ENCODE results near the gene RPL6.
A peak's percentile ranks its signal among the peaks of the same experiment; 100 is the strongest.
"Not testable (repeated sequence)": the region's sequence is repeated elsewhere in the genome, so short reads cannot be mapped to it uniquely, and the experiment has no call there.

The RPL6 gene

DNA sequence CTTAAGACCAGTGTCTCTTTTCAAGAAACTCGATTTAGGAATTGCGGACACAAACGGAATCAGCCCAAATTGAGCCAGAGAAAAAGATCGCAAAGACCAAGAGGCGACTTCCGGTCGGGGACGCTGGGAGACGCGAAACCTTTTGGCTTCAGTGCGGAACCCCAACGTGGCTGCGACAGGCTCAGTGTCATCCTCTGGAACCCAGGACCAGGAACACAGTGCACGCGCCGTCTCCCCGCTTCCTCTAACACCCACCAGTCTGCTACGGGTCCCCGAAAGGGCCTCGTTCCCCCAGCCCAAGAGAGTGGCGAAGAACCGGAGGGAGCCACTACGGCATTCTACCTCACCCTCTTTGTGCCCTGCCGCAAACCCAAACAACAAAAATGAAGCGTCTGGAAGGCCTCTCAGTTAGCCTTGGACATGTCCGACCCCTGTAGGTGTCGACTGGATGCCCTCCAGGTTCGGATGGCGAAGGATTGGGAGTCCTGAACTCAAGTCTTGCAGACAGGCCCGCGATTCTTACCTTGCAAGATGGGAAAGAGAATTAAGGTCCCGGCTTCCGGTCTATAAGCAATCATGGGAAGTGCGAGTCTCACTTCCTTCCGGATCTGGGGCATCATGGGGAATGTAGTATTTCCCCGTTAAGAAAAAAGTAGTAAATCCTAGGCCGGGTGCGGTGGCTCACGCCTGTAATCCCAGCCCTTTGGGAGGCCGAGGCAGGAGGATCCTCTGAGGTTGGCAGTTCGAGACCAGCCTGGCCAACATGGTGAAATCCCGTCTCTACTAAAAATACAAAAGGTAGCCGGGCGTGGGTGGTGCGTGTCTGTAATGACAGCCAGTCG, at the start of gene RPL6:
Gene RPL6, minus strand, starts transcription at position 542 of the 842 bp plus-strand sequence. CDS start 949 bp downstream, outside the sequence.
- DNase-seq (ENCODE audit: low read depth in 2 of 3, low spot score in 1 of 3) = peak; percentile 68 to 73 (median 68)

DNA sequence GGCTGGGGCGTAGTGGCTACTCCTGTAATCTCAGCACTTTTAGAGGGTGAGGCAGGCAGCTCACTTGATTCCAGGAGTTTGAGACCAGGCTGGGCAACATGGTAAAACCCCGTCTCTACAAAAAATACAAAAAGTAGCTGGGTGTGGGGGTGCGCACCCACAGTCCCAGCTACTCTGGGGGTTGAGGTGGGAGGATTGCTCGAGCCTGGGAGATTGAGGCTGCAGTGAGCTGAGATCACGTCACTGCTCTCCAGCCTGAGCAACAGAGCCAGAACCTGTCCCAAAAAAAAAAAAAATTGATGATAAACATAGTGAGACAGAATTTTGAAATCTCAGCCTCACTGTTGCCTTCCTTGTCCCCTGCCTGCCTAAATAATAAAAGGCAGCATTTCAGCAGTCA, 49.3 kb upstream of the RPL6 start:
- no peak for DNase-seq (ENCODE audit: low read depth in 2 of 3, low spot score in 1 of 3)

DNA sequence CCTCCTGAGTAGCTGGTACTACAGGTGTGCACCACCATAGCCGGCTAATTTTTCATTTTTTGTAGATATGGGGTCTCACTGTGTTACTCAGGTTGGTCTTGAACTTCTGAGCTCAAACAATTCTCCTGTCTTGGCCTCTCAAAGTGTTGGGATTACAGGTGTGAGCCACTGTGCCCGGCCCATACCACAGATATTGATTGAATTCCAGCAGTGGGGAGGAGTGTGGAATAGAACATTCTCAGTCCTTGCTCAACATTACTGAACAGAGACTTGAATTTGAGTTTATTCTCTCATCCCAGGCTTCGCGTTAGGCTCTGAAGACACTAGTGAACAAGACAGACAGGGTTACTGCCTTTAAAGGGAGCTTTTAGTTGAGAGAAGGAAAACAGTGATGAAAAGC, 48.9 kb upstream of the RPL6 start:
- DNase-seq (ENCODE audit: low read depth in 2 of 3, low spot score in 1 of 3) = no peak

DNA sequence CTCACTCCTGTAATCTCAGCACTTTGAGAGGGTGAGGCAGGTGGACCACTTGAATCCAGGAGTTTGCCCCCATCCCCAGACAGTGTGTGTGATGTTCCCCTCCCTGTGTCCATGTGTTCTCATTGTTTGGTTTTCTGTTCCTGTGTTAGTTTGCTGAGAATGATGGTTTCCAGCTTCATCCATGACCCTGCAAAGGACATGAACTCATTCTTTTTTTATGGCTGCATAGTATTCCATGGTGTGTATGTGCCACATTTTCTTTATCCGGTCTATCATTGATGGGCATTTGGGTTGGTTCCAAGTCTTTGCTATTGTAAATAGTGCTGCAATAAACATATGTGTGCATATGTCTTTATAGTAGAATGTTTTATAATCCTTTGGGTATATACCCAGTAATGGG, 47.7 kb upstream of the RPL6 start:
- not testable (repeated sequence) for DNase-seq (ENCODE audit: low read depth in 2 of 3, low spot score in 1 of 3)

DNA sequence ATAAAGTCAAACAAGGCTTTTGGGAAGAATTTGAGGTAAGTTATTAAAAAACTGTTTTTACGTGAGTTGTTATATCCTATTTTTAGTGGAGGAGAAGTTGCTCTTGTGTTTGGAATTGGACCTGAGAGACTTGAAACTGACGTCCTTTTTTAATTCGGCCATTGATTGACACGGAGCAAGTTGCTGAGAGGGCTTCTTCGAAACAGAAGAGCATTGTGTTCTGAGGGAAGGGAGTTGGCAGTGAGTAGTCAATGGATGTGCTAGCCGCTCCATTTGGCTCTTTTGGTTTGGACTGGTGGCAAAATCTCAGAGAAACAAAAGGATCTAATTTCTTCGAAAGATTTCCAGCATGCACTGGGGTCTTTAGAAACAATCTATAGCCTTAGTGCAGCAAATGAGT, 46.6 kb upstream of the RPL6 start:
- no peak for DNase-seq (ENCODE audit: low read depth in 2 of 3, low spot score in 1 of 3)

DNA sequence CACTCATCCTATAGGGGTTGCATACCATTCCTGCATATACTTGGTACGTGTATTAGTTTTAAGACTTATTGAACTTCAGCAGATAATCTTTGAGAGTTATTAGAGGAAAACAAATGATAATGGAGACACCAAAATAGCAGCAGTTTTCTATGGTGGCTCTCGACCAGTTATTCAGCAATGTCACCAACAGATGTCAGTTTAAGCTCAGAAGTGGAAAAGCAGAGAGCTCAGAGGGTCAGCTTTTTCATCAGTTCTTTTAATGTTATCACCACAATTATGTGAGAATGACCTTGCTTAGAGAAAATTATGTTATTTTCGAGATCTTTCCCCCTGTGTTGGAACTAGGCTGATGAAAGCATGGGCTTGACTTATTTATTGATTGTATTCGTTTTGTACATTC, 41.3 kb upstream of the RPL6 start:
- DNase-seq (ENCODE audit: low read depth in 2 of 3, low spot score in 1 of 3) = no peak

DNA sequence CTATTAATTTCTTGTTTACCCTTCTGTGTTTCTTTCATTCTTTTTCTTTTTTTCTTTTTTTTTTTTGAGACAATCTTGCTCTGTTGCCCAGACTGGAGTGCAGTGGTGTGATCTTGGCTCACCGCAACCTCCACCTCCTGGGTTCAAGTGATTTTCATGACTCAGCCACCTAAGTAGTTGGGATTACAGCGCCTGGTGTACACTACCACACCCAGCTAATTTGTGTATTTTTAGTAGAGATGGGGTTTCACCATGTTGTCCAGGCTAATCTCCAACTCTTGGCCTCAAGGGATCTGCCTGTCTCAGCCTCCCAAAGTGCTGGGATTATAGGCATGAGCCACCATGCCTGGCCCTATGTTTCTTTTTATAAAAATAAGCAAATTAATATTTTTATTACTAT, 38.8 kb upstream of the RPL6 start:
- DNase-seq (ENCODE audit: low read depth in 2 of 3, low spot score in 1 of 3) = not testable (repeated sequence)

DNA sequence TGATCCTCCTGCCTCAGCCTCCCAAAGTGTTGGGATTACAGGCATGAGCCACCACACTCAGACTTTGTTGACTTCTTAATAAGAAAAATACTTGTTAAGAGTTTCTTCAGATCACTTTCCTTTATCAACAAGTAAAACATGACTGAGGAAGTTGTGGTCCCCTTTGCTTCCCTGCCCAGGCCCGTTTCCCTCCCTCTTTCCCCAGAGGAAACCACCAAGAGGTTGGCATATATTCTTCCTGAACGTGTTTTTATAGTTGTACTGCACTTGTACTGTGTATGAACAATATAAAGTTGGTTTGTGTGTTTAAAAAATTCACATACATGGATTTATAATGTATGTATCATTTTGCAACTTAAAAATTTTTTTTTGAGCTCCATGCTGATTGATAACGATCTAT, 37.7 kb upstream of the RPL6 start:
- DNase-seq (ENCODE audit: low read depth in 2 of 3, low spot score in 1 of 3) = no peak

DNA sequence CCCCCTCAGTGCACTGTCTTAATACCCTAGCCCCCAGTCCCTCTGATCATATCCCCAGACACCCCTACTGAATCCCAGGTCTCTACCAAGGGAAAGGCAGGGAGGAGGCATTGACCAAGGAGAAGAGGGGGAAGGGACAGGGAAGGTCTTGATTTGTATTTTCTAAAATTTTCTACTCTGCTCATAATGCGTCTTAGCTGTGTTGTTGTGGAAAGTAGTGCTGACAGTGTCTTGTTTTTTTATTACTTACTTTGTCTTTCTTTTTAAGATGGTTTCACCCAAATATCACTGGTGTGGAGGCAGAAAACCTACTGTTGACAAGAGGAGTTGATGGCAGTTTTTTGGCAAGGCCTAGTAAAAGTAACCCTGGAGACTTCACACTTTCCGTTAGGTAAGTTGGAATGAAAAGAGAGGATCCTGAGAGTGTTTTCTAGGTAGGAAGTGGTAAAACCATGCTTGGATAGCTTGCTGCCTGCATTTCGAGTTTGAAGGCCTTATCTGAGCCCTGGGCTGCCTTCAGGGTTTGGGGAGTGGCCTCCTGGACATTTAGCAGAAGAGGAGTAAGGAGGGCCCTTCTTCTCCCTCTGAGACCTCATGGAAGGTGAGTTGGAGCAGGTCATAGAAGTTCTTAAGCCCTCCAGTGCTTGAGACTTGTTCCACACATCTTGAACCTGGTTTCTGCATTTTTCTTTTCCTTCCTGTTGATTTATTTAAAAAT, 36.8 kb upstream of the RPL6 start:
- DNase-seq (ENCODE audit: low read depth in 2 of 3, low spot score in 1 of 3) = no peak

DNA sequence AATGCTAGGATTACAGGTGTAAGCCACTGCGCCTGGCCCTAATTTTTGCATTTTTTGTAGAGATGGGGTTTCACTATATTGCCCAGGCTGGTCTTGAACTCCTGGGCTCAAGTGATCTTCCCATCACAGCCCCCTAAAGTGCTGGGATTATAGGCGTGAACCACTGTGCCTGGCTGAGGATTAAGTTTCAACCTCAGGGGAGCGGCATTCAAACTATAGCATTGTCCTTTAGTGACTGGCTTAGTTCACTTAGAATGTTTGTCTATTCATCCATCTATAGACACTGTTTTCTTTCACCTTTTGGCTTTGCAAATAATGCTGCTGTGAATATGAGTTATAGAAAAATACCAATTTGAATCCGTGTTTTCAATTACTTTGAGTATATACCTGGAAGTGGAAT, 34.5 kb upstream of the RPL6 start:
- DNase-seq (ENCODE audit: low read depth in 2 of 3, low spot score in 1 of 3) = no peak

DNA sequence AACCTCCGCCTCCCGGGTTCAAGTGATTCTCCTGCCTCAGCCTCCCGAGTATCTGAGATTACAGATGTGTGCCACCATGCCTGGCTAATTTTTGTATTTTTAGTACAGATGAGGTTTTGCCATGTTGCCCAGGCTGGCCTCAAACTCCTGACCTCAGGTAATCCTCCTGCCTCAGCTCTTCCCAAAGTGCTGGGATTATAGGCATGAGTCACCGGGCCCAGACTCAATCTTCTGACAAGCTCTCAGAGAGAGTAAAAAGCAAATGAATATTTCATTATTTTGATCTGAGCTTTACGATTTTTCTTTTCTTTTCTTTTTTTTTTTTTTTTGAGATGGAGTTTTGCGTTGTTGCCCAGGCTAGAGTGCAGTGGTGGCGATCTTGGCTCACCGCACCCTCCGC, 31.2 kb upstream of the RPL6 start:
- DNase-seq (ENCODE audit: low read depth in 2 of 3, low spot score in 1 of 3) = not testable (repeated sequence)

DNA sequence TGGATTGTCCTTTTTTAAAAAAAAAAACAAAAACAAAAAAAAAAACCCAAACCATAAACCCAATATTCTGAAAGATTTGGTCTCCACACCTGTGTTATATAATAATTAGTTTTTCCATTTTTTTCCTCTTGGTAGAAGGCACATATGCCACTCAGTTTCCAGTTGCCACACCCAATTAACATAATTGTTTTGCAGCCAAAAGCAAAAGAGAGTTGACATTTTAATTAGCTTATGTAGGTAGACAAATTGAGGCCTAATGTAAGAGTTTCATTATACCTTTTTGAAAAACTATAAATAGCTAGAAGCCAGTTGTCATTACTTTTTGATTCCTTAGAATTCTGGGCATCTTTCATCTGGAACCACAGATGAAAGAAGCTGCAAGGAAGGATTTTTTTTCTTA, 30.4 kb upstream of the RPL6 start:
- no peak for DNase-seq (ENCODE audit: low read depth in 2 of 3, low spot score in 1 of 3)

DNA sequence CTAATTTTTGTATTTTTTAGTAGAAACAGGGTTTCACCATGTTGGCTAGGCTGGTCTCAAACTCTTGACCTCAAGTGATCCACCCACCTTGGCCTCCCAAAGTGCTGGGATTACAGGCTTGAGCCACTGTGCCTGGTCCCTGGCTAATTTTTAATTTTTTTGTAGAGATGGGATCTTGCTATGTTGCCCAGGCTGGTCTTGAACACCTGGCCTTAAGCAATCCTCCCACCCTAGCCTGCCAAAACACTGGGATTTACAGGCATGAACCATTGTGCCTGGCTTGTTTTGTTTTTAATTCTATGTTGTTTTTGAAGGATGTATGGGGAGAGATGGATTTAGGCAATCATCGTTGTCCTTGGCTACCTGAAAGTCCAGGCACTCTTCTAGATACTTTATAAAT, 29.2 kb upstream of the RPL6 start:
- DNase-seq (ENCODE audit: low read depth in 2 of 3, low spot score in 1 of 3) = not testable (repeated sequence)

DNA sequence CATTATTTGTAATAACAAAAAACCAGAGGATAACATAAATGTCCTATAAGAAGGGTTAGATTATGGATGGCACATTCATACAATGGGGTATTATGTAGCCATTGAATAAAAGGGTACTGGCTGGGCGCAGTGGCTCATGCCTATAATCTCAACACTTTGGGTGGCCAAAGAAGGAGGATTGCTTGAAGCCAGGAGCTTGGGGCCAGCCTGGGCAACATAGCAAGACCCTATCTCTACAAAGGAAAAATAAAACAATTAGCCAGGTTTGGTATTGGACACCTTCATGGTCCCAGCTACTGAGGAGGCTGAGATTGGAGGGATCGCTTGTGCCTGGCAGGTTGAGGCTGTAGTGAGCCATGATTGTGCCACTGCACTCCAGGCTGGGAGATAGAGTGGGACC, 24.1 kb upstream of the RPL6 start:
- DNase-seq (ENCODE audit: low read depth in 2 of 3, low spot score in 1 of 3) = no peak

DNA sequence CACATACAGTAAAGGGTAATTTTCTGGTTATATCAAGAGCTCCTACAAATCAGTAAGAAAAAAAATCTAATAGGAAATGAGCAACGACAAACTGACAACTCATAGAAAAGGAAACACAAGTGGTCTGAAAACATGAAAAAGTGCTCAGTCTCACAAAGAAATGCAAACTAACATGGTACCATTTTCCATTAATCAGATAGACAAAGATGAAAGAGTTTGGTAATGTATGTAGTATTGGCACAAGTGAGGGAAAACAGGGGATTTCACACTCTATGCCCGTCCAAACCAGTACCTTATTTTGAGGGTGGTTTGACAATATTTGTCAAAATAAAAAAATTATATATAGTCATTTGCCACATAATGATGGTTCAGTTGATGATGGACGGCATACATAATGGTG, 22.6 kb upstream of the RPL6 start:
- DNase-seq (ENCODE audit: low read depth in 2 of 3, low spot score in 1 of 3) = no peak

DNA sequence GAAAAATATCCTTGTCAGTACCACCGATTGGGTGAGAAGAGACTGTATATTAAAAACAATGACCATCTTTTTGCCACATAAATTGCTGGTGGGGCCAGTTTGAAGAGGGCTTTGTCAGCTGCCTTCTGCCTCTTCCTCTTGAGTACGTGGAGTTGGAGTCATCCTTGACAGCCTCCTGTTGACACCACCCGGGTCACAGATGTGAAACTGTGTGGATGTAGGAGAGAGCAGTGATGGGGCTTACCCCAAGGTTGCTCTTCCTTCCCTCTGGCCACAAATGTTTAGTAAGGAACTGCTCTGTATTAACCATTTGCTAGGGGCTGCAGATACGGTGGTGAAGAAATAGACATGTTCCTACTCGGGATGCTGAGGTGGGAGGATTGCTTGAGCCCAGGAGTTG, 21.5 kb upstream of the RPL6 start:
- peak in 2 of 3 donors; percentile 17 to 20 for DNase-seq (ENCODE audit: low read depth in 2 of 3, low spot score in 1 of 3)

DNA sequence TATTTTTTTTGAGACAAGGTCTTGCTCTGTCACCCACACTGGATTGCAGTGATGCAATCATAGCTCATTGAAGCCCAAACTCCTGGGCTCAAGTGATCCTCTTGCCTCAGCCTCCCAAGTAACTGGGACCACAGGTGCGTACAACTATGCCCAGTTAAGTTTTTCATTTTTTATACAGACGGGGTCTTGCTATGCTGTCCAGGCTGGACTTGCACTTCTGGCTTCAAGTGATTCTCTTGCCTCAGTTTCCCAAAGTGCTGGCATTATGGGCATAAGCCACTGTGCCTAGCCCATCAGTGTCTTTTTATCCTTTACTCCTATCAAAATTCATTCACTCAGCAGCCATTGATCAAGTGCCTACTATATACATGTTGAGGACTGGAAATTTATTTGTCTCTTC, 18.4 kb upstream of the RPL6 start:
- no peak for DNase-seq (ENCODE audit: low read depth in 2 of 3, low spot score in 1 of 3)

DNA sequence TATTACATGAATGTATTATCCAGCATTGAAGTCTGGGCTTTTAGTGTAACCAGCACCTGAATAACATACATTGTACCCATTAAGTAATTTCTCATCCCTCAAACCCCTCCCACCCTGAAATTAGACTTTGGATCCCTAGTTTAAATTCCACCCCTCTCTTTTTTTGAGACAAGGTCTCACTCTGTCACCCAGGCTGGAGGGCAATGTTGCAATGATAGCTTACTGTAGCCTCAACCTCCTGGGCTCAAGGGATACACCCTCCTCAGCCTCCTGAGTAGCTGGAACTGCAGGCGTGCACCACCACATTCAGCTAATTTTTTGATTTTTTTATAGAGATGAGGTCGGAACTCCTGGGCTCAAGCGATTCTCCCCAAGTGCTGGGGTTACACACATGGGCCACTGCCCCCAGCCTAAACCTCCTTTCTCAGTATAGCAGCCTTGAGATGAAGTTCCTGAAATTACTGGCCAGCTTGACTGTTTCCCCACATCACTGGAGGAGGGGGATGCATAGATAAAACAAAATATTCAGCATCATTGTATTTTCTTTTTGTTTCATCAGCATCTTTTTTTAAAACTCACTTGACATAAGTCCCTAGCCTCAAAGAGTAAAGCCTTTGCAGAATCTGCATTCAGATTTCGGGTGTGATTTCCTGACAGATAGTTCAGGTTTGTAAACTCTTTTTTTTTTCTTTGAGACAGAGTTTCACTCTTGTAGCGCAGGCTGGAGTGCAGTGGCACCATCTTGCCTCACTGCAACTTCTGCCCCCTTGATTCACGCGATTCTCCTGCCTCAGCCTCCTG, 16.4 kb upstream of the RPL6 start:
- no peak for DNase-seq (ENCODE audit: low read depth in 2 of 3, low spot score in 1 of 3)

DNA sequence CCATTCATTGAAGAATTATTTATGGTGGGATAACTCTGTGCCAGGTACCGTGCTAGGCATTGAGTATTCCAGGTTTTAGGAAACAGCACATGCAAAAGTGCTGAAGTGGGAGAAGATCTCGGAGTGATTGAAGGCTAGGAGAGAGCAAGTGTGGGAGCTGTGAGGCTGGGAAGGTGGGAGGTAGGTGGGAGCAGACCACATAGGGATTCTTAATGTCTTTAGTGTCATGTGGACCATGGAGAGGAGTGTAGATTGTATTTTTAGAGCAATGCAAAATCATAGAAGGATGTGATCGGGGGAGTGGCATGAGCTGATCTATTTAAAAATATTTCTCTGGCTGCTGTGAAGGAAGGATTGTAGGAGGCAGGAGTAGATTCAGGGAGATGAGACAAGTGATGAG, 14.7 kb upstream of the RPL6 start:
- DNase-seq (ENCODE audit: low read depth in 2 of 3, low spot score in 1 of 3) = no peak

DNA sequence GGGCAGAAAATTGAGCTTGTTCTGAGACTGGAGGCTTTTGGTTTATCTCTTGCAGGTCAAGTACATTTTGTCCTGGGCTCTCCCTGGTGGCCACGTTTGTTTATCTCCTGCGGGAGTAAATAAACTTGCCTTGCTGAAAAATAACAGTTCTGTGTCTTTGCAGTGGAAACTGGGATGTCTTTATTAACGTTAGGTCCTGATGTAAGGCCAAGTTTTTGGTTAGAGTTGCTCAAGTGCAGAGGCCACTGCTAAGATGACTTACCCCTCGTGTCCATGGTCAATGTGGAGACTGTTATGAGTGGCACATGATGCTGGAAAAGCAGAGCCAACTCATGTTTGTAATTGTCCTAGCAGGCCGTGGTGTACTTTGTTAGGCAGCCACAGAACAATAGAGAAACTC, 13.1 kb upstream of the RPL6 start:
- DNase-seq (ENCODE audit: low read depth in 2 of 3, low spot score in 1 of 3) = no peak

DNA sequence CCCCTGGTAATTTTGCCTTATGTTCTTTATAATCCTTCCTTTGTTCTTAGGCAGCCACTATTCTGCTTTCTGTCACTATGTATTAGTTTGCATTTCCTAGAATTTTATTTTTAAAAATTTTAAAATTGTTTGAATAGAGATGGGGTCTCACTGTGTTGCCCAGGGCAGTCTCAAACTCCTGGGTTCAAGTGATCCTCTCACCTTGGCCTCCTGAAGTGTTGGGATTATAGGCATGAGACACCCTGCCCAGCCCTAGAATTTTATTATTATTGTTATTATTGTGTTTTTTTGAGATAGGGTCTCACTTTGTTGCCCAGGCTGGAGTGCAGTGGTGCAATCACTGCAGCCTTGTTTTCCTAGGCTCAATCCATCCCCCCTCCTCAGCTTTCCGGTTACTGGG, 12.0 kb upstream of the RPL6 start:
- DNase-seq (ENCODE audit: low read depth in 2 of 3, low spot score in 1 of 3) = no peak

DNA sequence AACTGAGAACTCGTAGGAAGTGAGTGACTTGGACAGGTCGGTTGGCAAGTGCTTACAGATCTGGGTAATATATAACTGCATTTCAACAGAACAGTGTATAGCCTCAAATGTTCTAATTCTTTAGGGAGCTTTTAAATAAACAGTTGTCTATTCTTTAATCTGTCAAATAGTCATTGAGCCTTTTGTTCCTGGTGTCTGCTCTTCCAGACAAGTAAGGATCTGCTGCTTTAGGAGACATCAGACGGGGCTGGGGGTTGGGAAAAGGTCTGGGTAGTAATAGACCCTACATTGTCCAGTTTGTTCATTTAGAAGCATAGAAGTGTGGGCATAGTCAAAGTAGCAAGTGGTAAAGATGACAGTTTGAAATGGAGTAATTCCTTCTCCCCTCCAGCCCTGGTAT, 11.3 kb upstream of the RPL6 start:
- DNase-seq (ENCODE audit: low read depth in 2 of 3, low spot score in 1 of 3) = no peak

All from stimulated activated CD4-positive, alpha-beta T cell treated with anti-CD3 and anti-CD28 coated beads, Interleukin-12 subunit alpha, Interleukin-12 subunit beta, amount 100 ng/mL, for 48 hours (primary cell).